GM18867 (cell line): ENCODE data around the gene TPGS2.
"Not testable (repeated sequence)": the region's sequence is repeated elsewhere in the genome, so short reads cannot be mapped to it uniquely, and the experiment has no call there.

Experiments used
- ATAC-seq: cut with Tn5 transposase; IDR thresholded peaks from one replicate; pipeline ENCODE4 v1.9.1; 2021; ENCODE audit warnings: mild to moderate bottlenecking, moderate library complexity; ENCODE audit not compliant: unreplicated experiment

TPGS2 gene

DNA sequence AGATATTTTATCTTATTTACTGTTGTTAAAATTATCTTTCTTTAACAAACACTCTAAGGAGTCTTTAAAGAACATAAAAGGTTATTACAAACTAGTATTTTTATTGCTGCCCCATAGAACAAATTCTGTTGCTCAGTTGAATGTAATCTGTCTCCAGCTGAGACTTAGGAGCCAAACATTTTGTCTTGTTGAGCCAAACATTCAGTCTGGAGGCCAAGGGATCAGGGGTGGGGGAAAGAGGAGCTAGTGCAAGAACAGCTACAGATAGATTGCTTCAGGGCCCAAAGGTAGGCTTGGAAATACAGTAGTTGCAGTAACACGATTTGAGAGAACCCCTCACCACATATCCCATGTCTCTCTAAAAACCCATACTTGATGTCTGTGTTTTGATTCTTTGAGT, 51.2 kb downstream of the TPGS2 start:
- no peak for ATAC-seq

DNA sequence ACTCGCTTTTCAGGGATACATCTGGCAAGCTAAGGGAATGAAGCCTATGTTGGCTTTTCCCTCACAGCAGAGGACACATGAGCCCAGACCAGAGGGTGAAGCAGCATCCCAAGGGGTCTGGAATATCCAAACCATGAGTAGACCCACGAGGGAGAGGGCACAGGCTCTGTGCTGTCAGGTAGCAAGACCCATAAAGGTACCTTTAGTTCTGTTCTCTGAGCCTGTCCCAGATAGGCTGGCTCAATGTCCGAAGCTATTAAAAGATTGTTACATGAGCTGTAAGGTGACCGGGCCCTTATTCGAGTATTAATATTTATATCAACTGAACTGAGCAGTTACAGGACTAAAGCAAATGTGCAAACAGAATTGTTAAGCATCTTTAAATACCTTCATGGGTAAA, 52.2 kb downstream of the TPGS2 start:
- no peak for ATAC-seq

GRCh38 chr18:36775396-36775795, 53.4 kb downstream of the TPGS2 start:
- no peak for ATAC-seq

GRCh38 chr18:36772241-36772723, 56.5 kb downstream of the TPGS2 start:
- no peak for ATAC-seq

- peak; percentile 85 for ATAC-seq
Observed at GRCh38 chr18:36771245-36771644, 57.6 kb downstream of the TPGS2 start.

DNA sequence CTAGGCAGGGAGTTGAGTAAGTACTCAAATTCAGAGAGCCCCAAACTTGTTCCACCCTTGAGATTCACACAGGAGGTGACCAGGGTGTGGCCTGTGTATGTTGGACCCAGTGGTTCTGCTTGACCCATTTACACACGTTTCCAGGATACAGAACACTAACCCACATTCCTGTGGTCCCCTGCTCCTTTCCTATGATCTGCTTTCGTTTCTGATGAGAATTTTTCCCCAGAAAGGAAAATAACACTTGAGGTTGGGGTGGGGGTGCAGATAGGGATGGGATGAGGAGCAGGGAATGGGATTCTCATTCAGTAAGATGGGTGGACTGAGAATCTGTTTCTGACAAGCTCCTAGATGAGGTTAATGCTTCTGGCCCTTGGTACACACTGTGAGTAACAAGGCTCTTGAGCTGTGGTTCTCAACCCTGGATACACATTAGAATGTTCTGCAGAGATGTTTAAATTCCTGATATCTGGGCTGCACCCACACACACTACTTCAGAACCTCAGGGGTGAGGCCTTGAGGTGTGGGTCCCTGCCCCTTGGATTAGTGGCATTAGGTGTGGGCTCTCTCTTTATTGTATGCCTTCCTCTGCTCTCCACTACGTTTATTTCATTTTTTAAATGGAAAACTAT, 58.4 kb downstream of the TPGS2 start:
- no peak for ATAC-seq

GRCh38 chr18:36769611-36770314, 59.0 kb downstream of the TPGS2 start:
- no peak for ATAC-seq

GRCh38 chr18:36769172-36769571, 59.6 kb downstream of the TPGS2 start:
- ATAC-seq, result no peak

- no peak for ATAC-seq
Observed at GRCh38 chr18:36766836-36767235, 62.0 kb downstream of the TPGS2 start.

DNA sequence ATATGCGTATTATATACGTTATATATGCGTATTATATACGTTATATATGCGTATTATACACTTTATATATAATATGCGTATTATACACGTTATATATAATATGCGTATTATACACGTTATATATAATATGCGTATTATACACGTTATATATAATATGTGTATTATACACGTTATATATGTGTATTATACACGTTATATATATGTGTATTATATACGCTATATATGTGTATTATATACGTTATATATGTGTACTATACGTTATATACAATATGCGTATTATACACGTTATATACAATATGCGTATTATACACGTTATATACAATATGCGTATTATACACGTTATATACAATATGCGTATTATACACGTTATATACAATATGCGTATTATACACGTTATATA, 65.8 kb downstream of the TPGS2 start:
- not testable (repeated sequence) for ATAC-seq

DNA sequence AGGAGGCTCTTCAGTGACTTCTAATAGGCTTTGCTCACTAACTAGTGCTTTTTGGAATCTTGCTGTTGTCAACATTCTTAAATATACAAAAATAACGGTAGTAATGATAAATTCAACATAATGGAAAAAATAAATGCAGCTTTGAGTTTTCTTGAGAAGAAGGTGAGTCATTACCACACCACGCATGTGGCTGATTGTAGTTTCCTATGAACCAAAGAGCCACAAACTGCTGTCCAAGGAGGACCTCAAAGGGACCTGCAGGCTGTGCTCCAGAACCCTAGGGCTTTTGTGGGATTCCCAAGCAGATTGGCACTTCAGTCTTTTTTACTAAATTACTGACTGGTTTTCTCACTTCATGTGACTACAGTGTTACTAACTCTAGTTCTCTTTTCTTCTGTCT, 66.7 kb downstream of the TPGS2 start:
- no peak for ATAC-seq

- no peak for ATAC-seq
Observed at GRCh38 chr18:36761186-36761698, 67.6 kb downstream of the TPGS2 start.

DNA sequence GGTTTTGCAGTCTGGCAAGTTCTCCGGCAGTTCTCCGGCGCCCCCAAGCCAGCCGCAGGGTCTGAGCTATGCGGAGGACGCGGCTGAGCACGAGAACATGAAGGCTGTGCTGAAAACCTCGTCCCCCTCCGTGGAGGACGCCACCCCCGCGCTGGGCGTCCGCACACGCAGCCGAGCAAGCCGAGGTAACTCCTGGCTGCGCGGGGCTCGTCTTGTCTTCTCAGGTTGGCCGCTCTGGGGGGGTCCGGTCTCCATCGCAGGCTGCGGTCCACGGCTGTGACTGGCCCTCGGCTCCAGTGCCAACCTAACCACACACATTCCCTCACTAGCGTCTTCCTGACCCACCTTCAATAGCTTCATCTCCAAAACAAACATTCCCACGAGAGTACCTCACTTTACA, 68.2 kb downstream of the TPGS2 start:
- no peak for ATAC-seq

- ATAC-seq, result no peak
Observed at GRCh38 chr18:36759167-36759776, 69.5 kb downstream of the TPGS2 start.

- ATAC-seq, result no peak
Observed at GRCh38 chr18:36758623-36759022, 70.2 kb downstream of the TPGS2 start.

- no peak for ATAC-seq
Observed at GRCh38 chr18:36757991-36758390, 70.8 kb downstream of the TPGS2 start.

DNA sequence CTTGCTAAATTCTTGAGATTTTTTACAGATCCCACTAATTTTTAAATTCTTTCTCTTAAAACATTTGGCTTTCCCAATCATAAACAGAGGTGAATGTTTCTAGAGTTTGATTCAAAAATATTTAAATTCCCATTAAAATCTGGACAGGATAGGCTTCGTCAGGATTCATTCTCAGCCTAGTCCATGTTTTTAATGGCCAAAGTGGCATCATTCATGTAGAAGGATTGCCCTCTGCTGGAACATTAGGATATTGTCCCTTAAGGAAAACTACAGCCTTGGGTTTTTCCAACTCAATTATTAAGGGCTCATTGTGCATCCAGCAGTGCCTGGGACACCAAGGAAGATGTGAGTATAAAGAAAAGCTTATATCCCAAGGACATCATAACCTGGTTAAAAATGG, 71.7 kb downstream of the TPGS2 start:
- no peak for ATAC-seq

DNA sequence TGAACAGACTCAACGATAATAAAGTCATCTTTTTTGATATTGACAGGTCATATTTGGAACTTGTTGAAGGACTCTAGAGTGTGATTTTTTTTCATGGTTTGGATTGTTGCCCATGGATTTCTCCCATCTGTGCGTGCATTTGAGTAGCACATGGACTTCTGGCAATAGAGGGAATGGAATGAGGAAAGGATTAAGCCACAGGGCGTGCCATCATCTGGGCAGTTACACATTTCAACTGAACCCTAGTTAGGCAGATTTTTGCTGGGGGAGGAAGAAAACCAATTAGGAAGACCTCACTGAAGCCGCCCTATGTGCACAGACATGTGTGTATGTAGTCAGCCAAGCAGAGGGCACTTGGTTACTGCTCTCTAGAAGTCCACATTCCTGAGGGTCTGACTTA, 72.6 kb downstream of the TPGS2 start:
- no peak for ATAC-seq

DNA sequence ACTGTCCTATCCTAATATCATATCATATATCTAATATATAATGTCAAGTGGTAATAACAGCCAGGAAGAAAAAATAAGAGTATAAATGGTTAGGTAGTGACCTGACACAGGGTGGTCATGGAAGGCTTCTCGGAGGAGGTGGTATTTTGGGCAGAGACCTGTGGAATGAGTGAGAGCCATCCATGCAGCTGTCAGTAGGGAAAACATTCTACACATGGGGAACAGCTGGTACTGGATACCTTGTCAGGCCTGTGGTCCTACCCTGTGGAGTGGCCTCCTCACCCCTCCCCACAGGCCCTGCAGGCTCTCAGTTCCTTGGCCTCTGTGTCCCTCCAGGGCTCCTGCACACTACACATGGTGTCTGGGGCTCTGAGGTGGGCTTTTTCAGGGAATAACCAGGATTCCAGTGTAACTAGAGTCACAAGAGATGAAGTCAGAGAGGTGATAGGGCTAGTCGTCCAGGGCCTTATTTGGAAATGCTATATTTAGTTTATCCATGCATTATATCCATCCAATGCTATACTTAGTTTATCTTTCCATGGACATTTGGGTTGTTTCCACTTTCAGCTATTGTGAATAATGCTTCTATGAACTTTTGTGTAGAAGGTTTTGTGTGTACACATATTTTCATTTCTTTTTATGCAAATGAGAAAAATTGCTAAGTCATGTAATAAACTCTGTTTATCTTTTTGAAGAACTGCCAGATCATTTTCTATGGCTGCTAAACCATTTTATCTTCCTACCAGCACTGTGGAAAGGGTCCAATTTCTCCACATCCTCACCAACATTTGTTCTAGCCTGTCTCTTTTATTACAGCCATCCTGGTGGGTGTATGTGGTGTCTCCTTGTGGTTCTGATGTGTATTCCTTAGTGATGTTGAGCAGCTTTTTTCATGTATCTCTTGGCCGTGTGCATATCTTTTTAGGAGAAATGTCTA, 75.6 kb downstream of the TPGS2 start:
- no peak for ATAC-seq

GRCh38 chr18:36745219-36745975, 83.4 kb downstream of the TPGS2 start:
- no peak for ATAC-seq
